AG04450 (cell line): Measurements from ENCODE around the gene PRKN. TPM values are rescaled to one million over a fixed set of nuclear protein-coding genes. Genes with fewer than 3 reads are reported as not detected.

Experiments used
- CTCF ChIA-PET: fragments of 300-600, 350-600 bp; formaldehyde crosslinking; extraction: SDS; loops from one replicate; lab custom pipeline; 2022; ENCODE audit warnings: antibody characterized with exemption, inconsistent platforms; lab: Charles Lee
- POLR2A ChIA-PET: fragments of 350-600 bp; formaldehyde crosslinking; extraction: SDS; loops from one replicate; lab custom pipeline; 2021; ENCODE audit warnings: antibody characterized with exemption, inconsistent platforms; lab: Yijun Ruan, JAX
- DNase-seq: peaks from one replicate; pipeline ENCODE4 v3.0.0-alpha.2; 2011; ENCODE audit warnings: low read depth, low spot score
- H3K27ac ChIP-seq: one replicate; pipeline ENCODE4 v1.5.1; 2012; ENCODE audit warnings: low read depth, low read length, control low read depth
- H3K27me3 ChIP-seq: one replicate; pipeline ENCODE4 v1.6.0; 2012; ENCODE audit warnings: low read length; ENCODE audit not compliant: control insufficient read depth, insufficient read depth
- H3K4me3 ChIP-seq: 2 replicates; pipeline ENCODE4 v1.5.1; 2011; ENCODE audit warnings: mild to moderate bottlenecking, low read depth, low read length, control low read depth
- H3K9me3 ChIP-seq: 2 replicates; pipeline ENCODE4 v1.5.1; 2012; ENCODE audit warnings: low read length; ENCODE audit not compliant: control insufficient read depth, insufficient read depth
- CTCF ChIP-seq: IDR thresholded peaks from 2 replicates; pipeline ENCODE4 v1.5.1; 2011; ENCODE audit warnings: low read depth, low read length, control low read depth, inconsistent platforms
- polyA plus RNA-seq: library from polyadenylated mRNA; depleted of rRNA; stranded (reverse); fragments of >200 nt; gene quantifications from 2 replicates; pipeline ENCODE4 v1.2.3, GENCODE V29; 2011

PRKN gene
- polyA plus RNA-seq, 1 experiment, result not detected

GRCh38 chr6:161716176-161716575 lies 1011.4 kb downstream of the PRKN start:
- POLR2A ChIA-PET, result no interaction called here
- no peak for DNase-seq
- CTCF ChIA-PET, result no interaction called here
- no peak overlapping the region for H3K27ac ChIP-seq
- no peaks in the 10 kb centered on the region for H3K27me3 ChIP-seq
- no peak for TF ChIP-seq CTCF
- H3K9me3 ChIP-seq, result peaks cover 10% of the 10 kb centered on the region
- no peak overlapping the region for H3K4me3 ChIP-seq

- peaks cover 5% of the 10 kb centered on the region for H3K9me3 ChIP-seq
- DNase-seq, result no peak
- no peak overlapping the region for H3K27ac ChIP-seq
- H3K27me3 ChIP-seq, result no peaks in the 10 kb centered on the region
- ChIA-PET POLR2A (no interaction called here), CTCF (no interaction called here)
- TF ChIP-seq CTCF, result no peak
- no peak overlapping the region for H3K4me3 ChIP-seq
Measured at GRCh38 chr6:161711938-161712337, 1015.6 kb downstream of the PRKN start.

- CTCF ChIA-PET, result no interaction called here
- Histone ChIP-seq H3K27me3 (no peaks in the 10 kb centered on the region), H3K4me3 (no peak overlapping the region), H3K27ac (no peak overlapping the region), H3K9me3 (peaks cover under 1% of the 10 kb centered on the region)
- POLR2A ChIA-PET, result no interaction called here
- TF ChIP-seq CTCF, result no peak
- no peak for DNase-seq
Measured at GRCh38 chr6:161711515-161711914, 1016.1 kb downstream of the PRKN start.

- DNase-seq, result no peak
- Histone ChIP-seq H3K4me3 (no peak overlapping the region), H3K27me3 (no peaks in the 10 kb centered on the region), H3K27ac (no peak overlapping the region), H3K9me3 (peaks cover 3% of the 10 kb centered on the region; the same call in 1 of the 2 replicates)
- CTCF ChIA-PET, result no interaction called here
- POLR2A ChIA-PET, result no interaction called here
- TF ChIP-seq CTCF, result no peak
Measured at GRCh38 chr6:161710698-161711097, 1016.9 kb downstream of the PRKN start.

- H3K27ac ChIP-seq, result no peak overlapping the region
- H3K4me3 ChIP-seq, result no peak overlapping the region
- no peak for TF ChIP-seq CTCF
- CTCF ChIA-PET, result no interaction called here
- no peak for DNase-seq
- H3K9me3 ChIP-seq, result peaks cover 2% of the 10 kb centered on the region; the same call in 1 of the 2 replicates
- H3K27me3 ChIP-seq, result no peaks in the 10 kb centered on the region
- POLR2A ChIA-PET, result no interaction called here
Measured at GRCh38 chr6:161701056-161701455, 1026.5 kb downstream of the PRKN start.
